OCI-LY7 (cell line): ENCODE measurements around the gene ATP2C2. TPM values are rescaled to one million over a fixed set of nuclear protein-coding genes. Genes with fewer than 3 reads are reported as not detected.

Experiments used
- BruUV-seq: library from RNA; stranded (reverse); fragments of 400-500 nt; replicated peaks from 2 replicates; lab custom pipeline; 2021; lab: Mats Ljungman, UMichigan
- CTCF ChIA-PET: fragments of 300-600 bp; sonication (Branson Sonifier 250); formaldehyde crosslinking; loops from one replicate; lab custom pipeline; 2022; ENCODE audit warnings: antibody characterized with exemption; ENCODE audit not compliant: unreplicated experiment; lab: Charles Lee
- POLR2A ChIA-PET: fragments of 300-600 bp; sonication (Branson Sonifier 250); formaldehyde crosslinking; loops from one replicate; lab custom pipeline; 2022; ENCODE audit warnings: antibody characterized with exemption; lab: Charles Lee
- DNase-seq: peaks from one replicate; pipeline ENCODE4 v3.0.0-alpha.2; 2015; ENCODE audit warnings: low spot score
- H2AFZ ChIP-seq: fragments of 200-600 bp; sonication (generic), shearing (Covaris generic); 2 replicates; pipeline ENCODE4 v1.6.1; 2014; ENCODE audit warnings: mild to moderate bottlenecking, antibody characterized with exemption, low read length, moderate library complexity
- H3K27ac ChIP-seq: fragments of 200-600 bp; sonication (generic); 2 replicates; pipeline ENCODE4 v1.5.1; 2014; ENCODE audit warnings: mixed run types, low read depth, mild to moderate bottlenecking, moderate library complexity, low read length, inconsistent platforms; ENCODE audit not compliant: poor library complexity, severe bottlenecking
- H3K36me3 ChIP-seq: fragments of 200-600 bp; sonication (generic); 2 replicates; pipeline ENCODE4 v1.6.1; 2014; ENCODE audit warnings: mild to moderate bottlenecking, antibody characterized with exemption, low read length, moderate library complexity, mixed read lengths; ENCODE audit not compliant: insufficient read depth
- H3K4me1 ChIP-seq: fragments of 200-600 bp; sonication (generic); 2 replicates; pipeline ENCODE4 v1.5.1; 2014; ENCODE audit warnings: mild to moderate bottlenecking, low read length; ENCODE audit not compliant: insufficient read depth, poor library complexity, severe bottlenecking
- H3K4me2 ChIP-seq: fragments of 200-600 bp; sonication (generic); 2 replicates; pipeline ENCODE4 v1.6.1; 2014; ENCODE audit warnings: mild to moderate bottlenecking, low read length
- H3K4me3 ChIP-seq: fragments of 200-600 bp; sonication (generic); 2 replicates; pipeline ENCODE4 v1.5.1; 2014; ENCODE audit warnings: mild to moderate bottlenecking, low read depth, low read length; ENCODE audit not compliant: poor library complexity, severe bottlenecking
- H3K79me2 ChIP-seq: fragments of 200-600 bp; sonication (generic); 2 replicates; pipeline ENCODE4 v1.6.1; 2016; ENCODE audit warnings: low read depth, mild to moderate bottlenecking, low read length, moderate library complexity, mixed read lengths; ENCODE audit not compliant: insufficient read depth
- H3K9me2 ChIP-seq: fragments of 200-600 bp; sonication (generic); 2 replicates; pipeline ENCODE4 v1.6.1; 2016; ENCODE audit warnings: mild to moderate bottlenecking, low read length, mixed read lengths; ENCODE audit not compliant: insufficient read depth
- H3K9me3 ChIP-seq: fragments of 200-600 bp; sonication (generic); 2 replicates; pipeline ENCODE4 v1.6.1; 2014; ENCODE audit warnings: mild to moderate bottlenecking, mixed run types, low read length, mixed read lengths
- H4K20me1 ChIP-seq: fragments of 200-600 bp; sonication (generic); 2 replicates; pipeline ENCODE4 v1.6.1; 2014; ENCODE audit warnings: mild to moderate bottlenecking, antibody characterized with exemption, low read length, moderate library complexity, mixed read lengths; ENCODE audit not compliant: insufficient read depth
- EZH2phosphoT487 ChIP-seq: fragments of 200-600 bp; sonication (generic); IDR thresholded peaks from 2 replicates; pipeline ENCODE4 v1.6.1; 2018; ENCODE audit warnings: low read depth, borderline replicate concordance, mild to moderate bottlenecking, mixed run types, antibody characterized with exemption, low read length, moderate library complexity, mixed read lengths
- intact Hi-C: fragments of 100-400 bp; cut with micrococcal nuclease; formaldehyde crosslinking; loops from one replicate; pipeline ENCODE4 v1.10.0; 2022; ENCODE audit not compliant: unreplicated experiment
- total RNA-seq, 2 experiments: library from RNA; depleted of rRNA in 1 of 2; stranded (reverse); fragments of >200 nt in 1 of 2; shearing (Covaris generic) in 1 of 2; gene quantifications; 2 replicates each; pipeline ENCODE4 v1.2.3, GENCODE V29; 2014 to 2022
- TF ChIP-seq, protein P1 (sequence below): fragments of 200-600 bp; sonication (generic); conservative IDR thresholded peaks from 2 replicates; pipeline ENCODE4 v1.5.1; 2014; ENCODE audit warnings: mild to moderate bottlenecking, antibody characterized with exemption, low read length, moderate library complexity, mixed read lengths

Gene ATP2C2
- total RNA-seq, 2 experiments from 2014 or later, result 0.66 TPM; not detected in 1

DNA sequence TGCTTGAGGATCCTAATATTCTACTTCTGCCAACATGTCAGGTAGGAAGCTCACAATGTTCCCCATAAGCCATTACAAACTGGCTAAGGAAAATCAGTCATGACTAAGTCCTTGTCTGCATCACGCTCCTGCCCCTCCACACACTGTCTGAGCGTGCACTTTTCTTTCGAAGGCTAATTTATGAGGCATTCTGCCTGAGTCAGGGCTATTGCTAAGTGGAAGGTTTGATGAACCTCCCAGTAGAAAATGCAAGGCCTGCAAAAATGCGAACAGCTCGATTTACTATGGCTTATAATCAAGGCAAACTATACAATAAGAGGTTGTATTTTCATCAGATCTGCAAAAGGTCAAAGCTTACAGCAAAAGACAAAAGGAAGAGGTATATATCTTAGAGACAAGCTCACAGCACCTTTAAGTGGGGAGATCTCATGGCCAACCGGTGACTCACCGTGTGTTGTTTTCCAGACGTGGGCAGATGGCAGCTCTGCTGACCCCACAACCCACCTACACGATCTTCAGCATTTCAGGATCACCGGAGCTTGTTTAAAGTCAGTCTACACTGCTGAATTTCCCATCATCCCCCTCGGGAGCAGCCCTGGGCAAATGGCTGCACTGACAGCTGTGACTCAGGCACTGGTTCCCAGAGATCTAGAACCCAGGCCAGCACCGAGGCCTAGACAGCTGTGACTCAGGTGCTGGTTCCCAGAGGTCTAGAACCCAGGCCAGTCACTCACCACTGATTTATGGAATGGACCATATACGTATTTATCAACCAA lies 110.0 kb downstream of the ATP2C2 start:
- H3K27ac ChIP-seq, result no peak overlapping the region
- intact Hi-C loops, result no loop called here
- H3K4me3 ChIP-seq, result no peak overlapping the region
- ChIA-PET POLR2A (no interaction called here), CTCF (no interaction called here)
- TF ChIP-seq, protein P1, sequence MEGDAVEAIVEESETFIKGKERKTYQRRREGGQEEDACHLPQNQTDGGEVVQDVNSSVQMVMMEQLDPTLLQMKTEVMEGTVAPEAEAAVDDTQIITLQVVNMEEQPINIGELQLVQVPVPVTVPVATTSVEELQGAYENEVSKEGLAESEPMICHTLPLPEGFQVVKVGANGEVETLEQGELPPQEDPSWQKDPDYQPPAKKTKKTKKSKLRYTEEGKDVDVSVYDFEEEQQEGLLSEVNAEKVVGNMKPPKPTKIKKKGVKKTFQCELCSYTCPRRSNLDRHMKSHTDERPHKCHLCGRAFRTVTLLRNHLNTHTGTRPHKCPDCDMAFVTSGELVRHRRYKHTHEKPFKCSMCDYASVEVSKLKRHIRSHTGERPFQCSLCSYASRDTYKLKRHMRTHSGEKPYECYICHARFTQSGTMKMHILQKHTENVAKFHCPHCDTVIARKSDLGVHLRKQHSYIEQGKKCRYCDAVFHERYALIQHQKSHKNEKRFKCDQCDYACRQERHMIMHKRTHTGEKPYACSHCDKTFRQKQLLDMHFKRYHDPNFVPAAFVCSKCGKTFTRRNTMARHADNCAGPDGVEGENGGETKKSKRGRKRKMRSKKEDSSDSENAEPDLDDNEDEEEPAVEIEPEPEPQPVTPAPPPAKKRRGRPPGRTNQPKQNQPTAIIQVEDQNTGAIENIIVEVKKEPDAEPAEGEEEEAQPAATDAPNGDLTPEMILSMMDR, result no peak
- no peak for TF ChIP-seq EZH2phosphoT487
- no peaks in the 10 kb centered on the region for H4K20me1 ChIP-seq
- no peak overlapping the region for H2AFZ ChIP-seq
- no peaks in the 10 kb centered on the region for H3K79me2 ChIP-seq
- H3K36me3 ChIP-seq, result no peaks in the 10 kb centered on the region
- DNase-seq, result no peak
- H3K9me3 ChIP-seq, result no peaks in the 10 kb centered on the region
- no peaks in the 10 kb centered on the region for H3K9me2 ChIP-seq
- H3K4me1 ChIP-seq, result no peaks in the 10 kb centered on the region
- TSS peak; percentile 36 for BruUV-seq
- H3K4me2 ChIP-seq, result no peak overlapping the region

DNA sequence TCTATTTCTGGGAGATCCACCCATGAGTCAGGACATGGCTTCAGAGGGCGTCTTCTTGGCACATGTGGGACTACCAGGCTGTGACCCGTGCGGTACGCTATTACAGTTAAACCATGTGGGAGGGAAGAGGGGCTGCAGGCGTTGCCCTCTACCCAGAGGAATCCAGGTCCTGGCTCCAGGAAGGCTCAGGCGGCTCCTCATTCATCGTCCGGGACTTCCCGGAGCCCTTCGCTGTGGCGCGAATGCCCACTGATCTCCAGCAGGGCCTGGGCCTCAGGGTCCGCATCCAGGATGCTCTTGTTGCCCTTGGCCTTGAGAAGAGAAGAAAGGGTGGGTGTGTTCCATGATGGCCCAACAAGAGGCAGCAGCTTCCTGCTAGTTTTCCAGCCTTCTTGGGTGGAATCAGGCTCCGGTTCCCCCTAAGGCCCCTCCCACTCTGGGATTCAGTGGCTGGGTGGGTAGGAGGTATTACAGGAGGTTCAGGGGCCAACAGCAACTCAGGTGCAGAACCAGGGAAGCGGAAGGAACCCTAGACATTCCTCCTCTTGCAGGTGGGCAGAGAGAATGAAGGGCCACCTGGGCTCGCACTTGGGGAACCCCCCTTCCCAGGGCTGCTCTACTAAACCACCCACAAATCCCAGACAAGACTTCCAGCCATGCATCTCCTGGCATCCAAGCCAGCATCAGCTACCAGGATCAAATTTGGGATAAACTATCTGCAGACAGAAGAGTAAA lies 111.5 kb downstream of the ATP2C2 start:
- Histone ChIP-seq H3K4me1 (no peaks in the 10 kb centered on the region), H3K4me3 (no peak overlapping the region), H3K9me3 (no peaks in the 10 kb centered on the region), H4K20me1 (no peaks in the 10 kb centered on the region), H3K27ac (no peak overlapping the region), H3K79me2 (no peaks in the 10 kb centered on the region), H3K36me3 (no peaks in the 10 kb centered on the region), H2AFZ (no peak overlapping the region), H3K4me2 (no peak overlapping the region), H3K9me2 (no peaks in the 10 kb centered on the region)
- POLR2A ChIA-PET, result interaction anchor here (0.6 kb wide), 2 partner anchors 227 to 233 kb away, joined by 3 read pairs; no protein-coding TSS in a partner anchor
- CTCF ChIA-PET, result no interaction called here
- no peak for TF ChIP-seq EZH2phosphoT487
- TF ChIP-seq, protein P1, result no peak
- no TSS peak for BruUV-seq
- no peak for DNase-seq
- intact Hi-C loops, result no loop called here
